Colon (tissue), 2 donors: ENCODE results near the gene DNLZ.

Experiments
- FAIRE-seq: peaks from 2 replicates; lab custom pipeline; 2012; peaks lifted over from hg19 to GRCh38; lab: Jason Lieb, UNC
- donor health status: control.
- donor health status: control.

DNLZ gene

GRCh38 chr9:136395345-136396218 lies 32.0 kb upstream of the DNLZ start:
- FAIRE-seq, result no peak

GRCh38 chr9:136395020-136395340 lies 31.4 kb upstream of the DNLZ start:
- no peak for FAIRE-seq

GRCh38 chr9:136394312-136395019 lies 30.9 kb upstream of the DNLZ start:
- FAIRE-seq, result no peak

- no peak for FAIRE-seq
Observed at GRCh38 chr9:136393531-136393930, 30.0 kb upstream of the DNLZ start.

GRCh38 chr9:136392538-136393449 lies 29.2 kb upstream of the DNLZ start:
- FAIRE-seq, result no peak

GRCh38 chr9:136391737-136392537 lies 28.4 kb upstream of the DNLZ start:
- FAIRE-seq, result no peak

- FAIRE-seq, result no peak
Observed at GRCh38 chr9:136389396-136389795, 25.9 kb upstream of the DNLZ start.

GRCh38 chr9:136387217-136387616 lies 23.7 kb upstream of the DNLZ start:
- FAIRE-seq, result no peak

- no peak for FAIRE-seq
Observed at GRCh38 chr9:136386018-136386417, 22.5 kb upstream of the DNLZ start.

GRCh38 chr9:136385015-136385414 lies 21.5 kb upstream of the DNLZ start:
- FAIRE-seq, result no peak

- no peak for FAIRE-seq
Observed at GRCh38 chr9:136383436-136383835, 19.9 kb upstream of the DNLZ start.

GRCh38 chr9:136381966-136382513 lies 18.5 kb upstream of the DNLZ start:
- FAIRE-seq, result no peak

- no peak for FAIRE-seq
Observed at GRCh38 chr9:136381311-136381710, 17.8 kb upstream of the DNLZ start.

- FAIRE-seq, result no peak
Observed at GRCh38 chr9:136380381-136380780, 16.8 kb upstream of the DNLZ start.

- FAIRE-seq, result no peak
Observed at GRCh38 chr9:136379891-136380290, 16.3 kb upstream of the DNLZ start.

GRCh38 chr9:136379401-136379800 lies 15.9 kb upstream of the DNLZ start:
- FAIRE-seq, result no peak

- FAIRE-seq, result no peak
Observed at GRCh38 chr9:136379003-136379287, 15.4 kb upstream of the DNLZ start.

GRCh38 chr9:136378170-136379002 lies 14.8 kb upstream of the DNLZ start:
- FAIRE-seq, result no peak

GRCh38 chr9:136377341-136378169 lies 14.0 kb upstream of the DNLZ start:
- FAIRE-seq, result no peak

- FAIRE-seq, result no peak
Observed at GRCh38 chr9:136376457-136376856, 12.9 kb upstream of the DNLZ start.
